HepG2 (cell line): ENCODE data around the gene ZFP36. TPM values are rescaled to one million over a fixed set of nuclear protein-coding genes. Genes with fewer than 3 reads are reported as not detected.

ENCODE experiments used
- CBX5 ChIP-seq: sonication (generic); formaldehyde crosslinking; IDR thresholded peaks from 2 replicates; pipeline ENCODE4 v1.4.0; 2020; ENCODE audit warnings: missing genetic modification reagents, borderline replicate concordance
- CC2D1A ChIP-seq: sonication (generic); formaldehyde crosslinking; IDR thresholded peaks from 2 replicates; pipeline ENCODE4 v1.8.1; 2023; ENCODE audit warnings: mild to moderate bottlenecking, missing genetic modification reagents
- E2F2 ChIP-seq: sonication (generic); formaldehyde crosslinking; IDR thresholded peaks from 2 replicates; pipeline ENCODE4 v1.4.0; 2020; ENCODE audit warnings: missing genetic modification reagents, borderline replicate concordance
- HNRNPLL ChIP-seq: fragments of 200-400 bp; formaldehyde crosslinking; IDR thresholded peaks from 2 replicates; pipeline ENCODE4 v1.6.1; 2017; ENCODE audit warnings: mild to moderate bottlenecking, low read depth, low read length; ENCODE audit not compliant: poor library complexity, severe bottlenecking
- IRF1 ChIP-seq: sonication (generic); formaldehyde crosslinking; IDR thresholded peaks from 2 replicates; pipeline ENCODE4 v1.4.0; 2020; ENCODE audit warnings: low read depth, mild to moderate bottlenecking, missing genetic modification reagents
- ZNF12 ChIP-seq: sonication (generic); formaldehyde crosslinking; IDR thresholded peaks from 2 replicates; pipeline ENCODE4 v1.5.0; 2020; ENCODE audit warnings: missing genetic modification reagents
- ZNF562 ChIP-seq: sonication (generic); formaldehyde crosslinking; IDR thresholded peaks from 2 replicates; pipeline ENCODE4 v1.8.0; 2022; ENCODE audit warnings: missing genetic modification reagents, borderline replicate concordance
- ZNF614 ChIP-seq: IDR thresholded peaks from 2 replicates; pipeline ENCODE4 v1.6.1; 2018; ENCODE audit warnings: missing biosample characterization, missing genetic modification reagents, inconsistent platforms, borderline replicate concordance
- ZNF615 ChIP-seq: sonication (generic); formaldehyde crosslinking; IDR thresholded peaks from 2 replicates; pipeline ENCODE4 v1.5.0; 2020; ENCODE audit warnings: mild to moderate bottlenecking, missing genetic modification reagents, borderline replicate concordance
- ZNF710 ChIP-seq: sonication (generic); formaldehyde crosslinking; IDR thresholded peaks from 2 replicates; pipeline ENCODE4 v1.5.0; 2020; ENCODE audit warnings: mild to moderate bottlenecking, missing genetic modification reagents, borderline replicate concordance
- polyA plus RNA-seq, 8 experiments: library from polyadenylated mRNA; depleted of rRNA in 3 of 8; stranded (reverse) in 7 of 8; unstranded in 1 of 8; fragments of >200 nt; fragmentation: Illumina TruSeq in 4 of 8; extraction: Trizol in 4 of 8; gene quantifications; 2 replicates each; pipeline versions ENCODE4 v1.2.1 to v1.2.3, GENCODE V29; 2011 to 2016; ENCODE audit warnings: low read depth in 4 of 8, missing spikeins in 1 of 8, mixed read lengths in 1 of 8; ENCODE audit not compliant: insufficient read depth in 1 of 8
- total RNA-seq, 5 experiments: library from RNA; depleted of rRNA; stranded (reverse); fragments of >200 nt; fragmentation: Illumina TruSeq; extraction: Trizol; gene quantifications; 2 replicates each; pipeline ENCODE4 v1.2.3, GENCODE V29; 2016; ENCODE audit warnings: low read depth in 1 of 5
- TF ChIP-seq, protein P1 (sequence below): sonication (generic); formaldehyde crosslinking; IDR thresholded peaks from 2 replicates; pipeline ENCODE4 v1.4.0; 2020; ENCODE audit warnings: missing genetic modification reagents, borderline replicate concordance
- TF ChIP-seq, protein P2 (sequence below): sonication (generic); formaldehyde crosslinking; IDR thresholded peaks from 2 replicates; pipeline ENCODE4 v1.4.0; 2020; ENCODE audit warnings: mild to moderate bottlenecking, missing genetic modification reagents
- TF ChIP-seq, protein P3 (sequence below): sonication (generic); formaldehyde crosslinking; IDR thresholded peaks from 2 replicates; pipeline ENCODE4 v1.4.0; 2020; ENCODE audit warnings: low read depth, mild to moderate bottlenecking, missing genetic modification reagents
- TF ChIP-seq, protein P4 (sequence below): sonication (generic); formaldehyde crosslinking; conservative IDR thresholded peaks from 2 replicates; pipeline ENCODE4 v1.5.0; 2020; ENCODE audit warnings: missing genetic modification reagents

ZFP36 gene
- total and polyA plus RNA-seq, 2 of the 13 experiments (the other 11 are each of a cell fraction or from before 2014, with no cell fraction given): 1.4 to 1.7 TPM

- TF ChIP-seq E2F2 (CRISPR knock-in tag) (no peak), ZNF615 (CRISPR knock-in tag) (no peak), ZNF614 (CRISPR knock-in tag) (no peak), ZNF710 (CRISPR knock-in tag) (no peak), IRF1 (CRISPR knock-in tag) (no peak), ZNF562 (CRISPR knock-in tag) (no peak), CC2D1A (CRISPR knock-in tag) (no peak), ZNF12 (no peak), CBX5 (CRISPR knock-in tag) (no peak), HNRNPLL (no peak)
- TF ChIP-seq, protein P1, sequence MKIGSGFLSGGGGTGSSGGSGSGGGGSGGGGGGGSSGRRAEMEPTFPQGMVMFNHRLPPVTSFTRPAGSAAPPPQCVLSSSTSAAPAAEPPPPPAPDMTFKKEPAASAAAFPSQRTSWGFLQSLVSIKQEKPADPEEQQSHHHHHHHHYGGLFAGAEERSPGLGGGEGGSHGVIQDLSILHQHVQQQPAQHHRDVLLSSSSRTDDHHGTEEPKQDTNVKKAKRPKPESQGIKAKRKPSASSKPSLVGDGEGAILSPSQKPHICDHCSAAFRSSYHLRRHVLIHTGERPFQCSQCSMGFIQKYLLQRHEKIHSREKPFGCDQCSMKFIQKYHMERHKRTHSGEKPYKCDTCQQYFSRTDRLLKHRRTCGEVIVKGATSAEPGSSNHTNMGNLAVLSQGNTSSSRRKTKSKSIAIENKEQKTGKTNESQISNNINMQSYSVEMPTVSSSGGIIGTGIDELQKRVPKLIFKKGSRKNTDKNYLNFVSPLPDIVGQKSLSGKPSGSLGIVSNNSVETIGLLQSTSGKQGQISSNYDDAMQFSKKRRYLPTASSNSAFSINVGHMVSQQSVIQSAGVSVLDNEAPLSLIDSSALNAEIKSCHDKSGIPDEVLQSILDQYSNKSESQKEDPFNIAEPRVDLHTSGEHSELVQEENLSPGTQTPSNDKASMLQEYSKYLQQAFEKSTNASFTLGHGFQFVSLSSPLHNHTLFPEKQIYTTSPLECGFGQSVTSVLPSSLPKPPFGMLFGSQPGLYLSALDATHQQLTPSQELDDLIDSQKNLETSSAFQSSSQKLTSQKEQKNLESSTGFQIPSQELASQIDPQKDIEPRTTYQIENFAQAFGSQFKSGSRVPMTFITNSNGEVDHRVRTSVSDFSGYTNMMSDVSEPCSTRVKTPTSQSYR (CRISPR knock-in tag): 0 out of 2 replicates have a peak, but pooled peaks have one; percentile 7
- TF ChIP-seq, protein P2, sequence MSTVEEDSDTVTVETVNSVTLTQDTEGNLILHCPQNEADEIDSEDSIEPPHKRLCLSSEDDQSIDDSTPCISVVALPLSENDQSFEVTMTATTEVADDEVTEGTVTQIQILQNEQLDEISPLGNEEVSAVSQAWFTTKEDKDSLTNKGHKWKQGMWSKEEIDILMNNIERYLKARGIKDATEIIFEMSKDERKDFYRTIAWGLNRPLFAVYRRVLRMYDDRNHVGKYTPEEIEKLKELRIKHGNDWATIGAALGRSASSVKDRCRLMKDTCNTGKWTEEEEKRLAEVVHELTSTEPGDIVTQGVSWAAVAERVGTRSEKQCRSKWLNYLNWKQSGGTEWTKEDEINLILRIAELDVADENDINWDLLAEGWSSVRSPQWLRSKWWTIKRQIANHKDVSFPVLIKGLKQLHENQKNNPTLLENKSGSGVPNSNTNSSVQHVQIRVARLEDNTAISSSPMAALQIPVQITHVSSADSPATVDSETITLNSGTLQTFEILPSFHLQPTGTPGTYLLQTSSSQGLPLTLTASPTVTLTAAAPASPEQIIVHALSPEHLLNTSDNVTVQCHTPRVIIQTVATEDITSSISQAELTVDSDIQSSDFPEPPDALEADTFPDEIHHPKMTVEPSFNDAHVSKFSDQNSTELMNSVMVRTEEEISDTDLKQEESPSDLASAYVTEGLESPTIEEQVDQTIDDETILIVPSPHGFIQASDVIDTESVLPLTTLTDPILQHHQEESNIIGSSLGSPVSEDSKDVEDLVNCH (CRISPR knock-in tag): no peak
- TF ChIP-seq, protein P3, sequence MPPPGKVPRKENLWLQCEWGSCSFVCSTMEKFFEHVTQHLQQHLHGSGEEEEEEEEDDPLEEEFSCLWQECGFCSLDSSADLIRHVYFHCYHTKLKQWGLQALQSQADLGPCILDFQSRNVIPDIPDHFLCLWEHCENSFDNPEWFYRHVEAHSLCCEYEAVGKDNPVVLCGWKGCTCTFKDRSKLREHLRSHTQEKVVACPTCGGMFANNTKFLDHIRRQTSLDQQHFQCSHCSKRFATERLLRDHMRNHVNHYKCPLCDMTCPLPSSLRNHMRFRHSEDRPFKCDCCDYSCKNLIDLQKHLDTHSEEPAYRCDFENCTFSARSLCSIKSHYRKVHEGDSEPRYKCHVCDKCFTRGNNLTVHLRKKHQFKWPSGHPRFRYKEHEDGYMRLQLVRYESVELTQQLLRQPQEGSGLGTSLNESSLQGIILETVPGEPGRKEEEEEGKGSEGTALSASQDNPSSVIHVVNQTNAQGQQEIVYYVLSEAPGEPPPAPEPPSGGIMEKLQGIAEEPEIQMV (CRISPR knock-in tag): 0 out of 2 replicates have a peak, but pooled peaks have one; percentile 50
- TF ChIP-seq, protein P4, sequence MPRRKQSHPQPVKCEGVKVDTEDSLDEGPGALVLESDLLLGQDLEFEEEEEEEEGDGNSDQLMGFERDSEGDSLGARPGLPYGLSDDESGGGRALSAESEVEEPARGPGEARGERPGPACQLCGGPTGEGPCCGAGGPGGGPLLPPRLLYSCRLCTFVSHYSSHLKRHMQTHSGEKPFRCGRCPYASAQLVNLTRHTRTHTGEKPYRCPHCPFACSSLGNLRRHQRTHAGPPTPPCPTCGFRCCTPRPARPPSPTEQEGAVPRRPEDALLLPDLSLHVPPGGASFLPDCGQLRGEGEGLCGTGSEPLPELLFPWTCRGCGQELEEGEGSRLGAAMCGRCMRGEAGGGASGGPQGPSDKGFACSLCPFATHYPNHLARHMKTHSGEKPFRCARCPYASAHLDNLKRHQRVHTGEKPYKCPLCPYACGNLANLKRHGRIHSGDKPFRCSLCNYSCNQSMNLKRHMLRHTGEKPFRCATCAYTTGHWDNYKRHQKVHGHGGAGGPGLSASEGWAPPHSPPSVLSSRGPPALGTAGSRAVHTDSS (CRISPR knock-in tag): no peak; the same call in 1 of the 2 replicates
These were observed 15.8 kb upstream of the ZFP36 start, which contains the start of the genes MED29 and PAF1 (continued) for GRCh38 chr19:39390751-39391437.
